ENCODE results near the gene LSMEM2.
A peak's percentile ranks its signal among the peaks of the same experiment; 100 is the strongest.

Gene LSMEM2

DNA sequence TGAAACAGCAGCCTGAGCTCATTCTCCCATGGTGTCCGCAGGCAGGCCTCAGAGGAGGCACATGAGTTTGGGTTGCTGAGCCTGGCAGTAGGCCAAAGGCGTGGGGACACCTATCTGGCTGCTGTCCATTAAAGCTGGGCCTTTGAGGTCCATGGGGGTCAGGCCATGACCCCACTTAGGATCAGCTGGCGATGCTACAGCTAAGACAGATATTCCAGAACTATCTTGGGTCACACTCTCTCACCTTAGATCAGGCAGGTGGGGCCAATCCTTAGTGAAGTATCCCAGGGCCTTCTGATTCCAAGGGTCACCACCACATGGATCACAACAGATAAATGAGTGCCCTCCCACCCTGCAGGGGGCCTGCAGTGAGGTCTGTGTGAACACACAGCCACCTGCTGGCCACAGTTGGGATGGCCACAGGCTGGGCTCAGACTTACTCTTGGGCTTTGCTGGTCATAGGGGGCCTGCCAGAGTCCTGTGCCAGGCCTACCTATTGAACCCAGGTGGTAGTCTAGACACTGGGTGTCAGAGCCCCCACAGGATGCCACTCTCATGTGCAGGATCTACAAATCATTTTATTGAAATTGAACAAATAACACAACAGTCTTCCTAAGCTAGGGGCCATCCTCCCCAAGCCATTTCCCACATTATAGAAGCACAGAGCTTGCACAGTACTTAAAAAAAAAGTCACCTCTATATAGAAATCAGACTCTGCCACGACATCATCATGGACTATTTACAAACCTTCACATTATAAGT, 45.6 kb downstream of the LSMEM2 start:
- no peak overlapping the region for H3K4me3 ChIP-seq (ENCODE audit: low read depth in 1 of 2, low read length in 1 of 2)
- H3K27ac ChIP-seq = peak overlapping the region; percentile 95
- peaks cover 80 to 86% of the 10 kb centered on the region in 2 experiments for H3K4me1 ChIP-seq (ENCODE audit: control insufficient read depth in 1 of 2, insufficient read depth in 1 of 2, low read depth in 1 of 2, low read length in 1 of 2)
- TF ChIP-seq, protein P1, sequence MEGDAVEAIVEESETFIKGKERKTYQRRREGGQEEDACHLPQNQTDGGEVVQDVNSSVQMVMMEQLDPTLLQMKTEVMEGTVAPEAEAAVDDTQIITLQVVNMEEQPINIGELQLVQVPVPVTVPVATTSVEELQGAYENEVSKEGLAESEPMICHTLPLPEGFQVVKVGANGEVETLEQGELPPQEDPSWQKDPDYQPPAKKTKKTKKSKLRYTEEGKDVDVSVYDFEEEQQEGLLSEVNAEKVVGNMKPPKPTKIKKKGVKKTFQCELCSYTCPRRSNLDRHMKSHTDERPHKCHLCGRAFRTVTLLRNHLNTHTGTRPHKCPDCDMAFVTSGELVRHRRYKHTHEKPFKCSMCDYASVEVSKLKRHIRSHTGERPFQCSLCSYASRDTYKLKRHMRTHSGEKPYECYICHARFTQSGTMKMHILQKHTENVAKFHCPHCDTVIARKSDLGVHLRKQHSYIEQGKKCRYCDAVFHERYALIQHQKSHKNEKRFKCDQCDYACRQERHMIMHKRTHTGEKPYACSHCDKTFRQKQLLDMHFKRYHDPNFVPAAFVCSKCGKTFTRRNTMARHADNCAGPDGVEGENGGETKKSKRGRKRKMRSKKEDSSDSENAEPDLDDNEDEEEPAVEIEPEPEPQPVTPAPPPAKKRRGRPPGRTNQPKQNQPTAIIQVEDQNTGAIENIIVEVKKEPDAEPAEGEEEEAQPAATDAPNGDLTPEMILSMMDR (IDR thresholded peaks at IDR 0.05) = peak; percentile 82
- no peaks in the 10 kb centered on the region for H3K9me3 ChIP-seq
- H3K36me3 ChIP-seq = peaks cover 11% of the 10 kb centered on the region
- H3K27me3 ChIP-seq = no peaks in the 10 kb centered on the region

DNA sequence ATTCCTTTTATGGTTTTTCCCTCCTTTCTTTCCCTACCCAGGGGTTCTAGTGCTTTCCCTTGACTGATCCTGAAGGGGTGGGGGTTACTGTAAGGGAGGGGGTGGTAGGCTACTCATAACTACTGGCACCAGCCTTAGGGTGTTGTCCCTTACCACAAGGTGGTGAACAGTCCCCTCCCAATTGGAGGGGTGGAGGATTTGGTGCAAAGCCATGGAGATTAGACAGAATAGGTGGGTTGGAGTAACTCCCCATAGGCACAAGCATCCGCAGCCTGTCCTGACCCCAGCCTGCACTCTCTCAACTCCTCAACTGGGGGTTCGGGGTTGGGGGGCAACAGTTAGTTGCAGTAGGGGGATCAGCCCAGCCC, 46.2 kb downstream of the LSMEM2 start:
- Histone ChIP-seq H3K4me3 (ENCODE audit: low read depth in 1 of 2, low read length in 1 of 2) (no peak overlapping the region), H3K27ac (peak overlapping the region; percentile 95), H3K4me1 (ENCODE audit: control insufficient read depth in 1 of 2, insufficient read depth in 1 of 2, low read depth in 1 of 2, low read length in 1 of 2) (peaks cover 75 to 80% of the 10 kb centered on the region in 2 experiments), H3K36me3 (peaks cover 17% of the 10 kb centered on the region), H3K27me3 (no peaks in the 10 kb centered on the region), H3K9me3 (no peaks in the 10 kb centered on the region)
- TF ChIP-seq, protein P1 (IDR thresholded peaks at IDR 0.05) = no peak

DNA sequence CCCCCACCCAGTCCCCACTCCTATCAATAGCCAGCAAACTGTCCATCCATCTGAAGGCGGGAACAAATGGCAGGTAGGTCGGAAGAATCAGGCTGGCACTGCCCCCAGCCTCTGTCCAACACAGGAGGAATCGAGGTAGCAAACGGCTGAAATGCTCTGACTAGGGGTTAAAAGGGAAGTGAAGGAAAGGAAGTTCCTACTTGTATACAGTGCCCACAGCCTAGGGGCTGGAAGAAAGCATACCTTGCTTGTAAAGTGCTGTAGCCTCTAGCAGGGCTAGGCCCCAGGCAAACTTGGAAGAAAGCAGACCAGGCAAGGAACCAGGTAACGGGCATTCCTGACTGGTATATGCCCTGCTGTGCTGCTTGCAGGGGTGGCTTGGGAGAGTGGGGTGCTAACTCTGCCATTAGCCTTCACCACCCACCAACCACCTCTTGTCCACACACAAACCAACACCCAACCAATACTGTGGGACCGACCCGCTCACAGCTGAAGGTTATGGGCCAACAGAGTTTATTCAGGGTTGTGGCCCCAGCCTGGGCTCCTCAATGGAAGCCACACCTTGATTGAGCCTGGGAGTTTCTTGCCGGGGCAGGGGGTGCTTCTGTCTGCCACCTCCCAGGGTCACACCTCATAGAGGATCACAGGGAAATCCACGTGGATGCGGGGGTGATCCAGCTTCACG, 46.8 kb downstream of the LSMEM2 start:
- H3K4me3 ChIP-seq (ENCODE audit: low read depth in 1 of 2, low read length in 1 of 2) = no peak overlapping the region
- TF ChIP-seq, protein P1 (IDR thresholded peaks at IDR 0.05) = no peak

DNA sequence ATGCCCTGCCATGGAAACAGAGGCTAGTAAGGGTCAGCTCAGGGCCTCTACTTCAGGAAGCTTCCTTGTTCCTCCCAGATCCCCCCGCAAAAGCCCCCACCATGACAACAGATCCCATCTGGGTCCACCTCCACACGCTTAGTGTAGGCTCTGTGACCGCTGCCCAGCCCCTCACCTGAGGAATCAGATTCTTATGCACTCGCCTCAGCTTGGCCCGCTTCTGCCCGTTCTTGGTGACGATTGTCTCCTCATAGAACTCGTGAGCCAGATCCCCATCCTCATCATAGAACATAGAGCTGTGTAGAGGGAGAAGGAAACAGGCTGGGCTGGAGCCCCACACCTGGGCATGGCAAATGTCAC, 47.3 kb downstream of the LSMEM2 start:
- Histone ChIP-seq H3K27me3 (no peaks in the 10 kb centered on the region), H3K4me1 (ENCODE audit: control insufficient read depth in 1 of 2, insufficient read depth in 1 of 2, low read depth in 1 of 2, low read length in 1 of 2) (peaks cover 67 to 70% of the 10 kb centered on the region in 2 experiments), H3K4me3 (ENCODE audit: low read depth in 1 of 2, low read length in 1 of 2) (no peak overlapping the region), H3K9me3 (no peaks in the 10 kb centered on the region), H3K27ac (peak overlapping the region; percentile 95), H3K36me3 (peaks cover 27% of the 10 kb centered on the region)
- TF ChIP-seq, protein P1 (IDR thresholded peaks at IDR 0.05) = no peak

More for the DNA sequence above, 46.8 kb downstream of the LSMEM2 start:
- no peaks in the 10 kb centered on the region for H3K9me3 ChIP-seq
- no peaks in the 10 kb centered on the region for H3K27me3 ChIP-seq
- H3K27ac ChIP-seq = peak overlapping the region; percentile 95
- H3K36me3 ChIP-seq = peaks cover 22% of the 10 kb centered on the region
- peaks cover 69 to 75% of the 10 kb centered on the region in 2 experiments for H3K4me1 ChIP-seq (ENCODE audit: control insufficient read depth in 1 of 2, insufficient read depth in 1 of 2, low read depth in 1 of 2, low read length in 1 of 2)

DNA sequence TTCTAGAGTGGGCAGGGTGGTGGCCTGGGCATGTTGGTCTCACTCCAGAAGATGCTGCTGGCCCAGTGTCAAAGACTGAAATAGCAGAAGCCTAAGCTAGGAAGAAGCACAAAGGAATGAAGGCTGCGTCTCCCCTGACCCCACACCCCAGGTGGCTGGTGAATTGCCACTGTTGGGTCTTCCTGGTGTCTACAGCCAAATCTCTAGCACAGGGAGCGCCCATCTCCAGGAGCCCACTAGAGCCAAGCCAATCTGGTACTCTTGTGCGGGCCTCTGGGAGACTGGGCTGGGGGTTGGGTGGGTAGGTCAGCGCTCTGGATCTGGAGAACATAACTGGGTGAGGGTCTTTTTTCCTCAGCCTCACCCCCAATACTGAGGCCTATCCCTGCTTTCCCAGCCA, 48.2 kb downstream of the LSMEM2 start:
- peaks cover 61 to 62% of the 10 kb centered on the region in 2 experiments for H3K4me1 ChIP-seq (ENCODE audit: control insufficient read depth in 1 of 2, insufficient read depth in 1 of 2, low read depth in 1 of 2, low read length in 1 of 2)
- H3K27me3 ChIP-seq = no peaks in the 10 kb centered on the region
- H3K9me3 ChIP-seq = no peaks in the 10 kb centered on the region
- peak overlapping the region; percentile 79 to 87 for H3K4me3 ChIP-seq (ENCODE audit: low read depth in 1 of 2, low read length in 1 of 2)
- peaks cover 37% of the 10 kb centered on the region for H3K36me3 ChIP-seq
- TF ChIP-seq, protein P1 (IDR thresholded peaks at IDR 0.05) = no peak
- H3K27ac ChIP-seq = peak overlapping the region; percentile 86

Data from neutrophil (primary cell).